Uterus (tissue), 4 donors: ENCODE measurements around the gene LCK. TPM values are rescaled to one million over a fixed set of nuclear protein-coding genes. Genes with fewer than 3 reads are reported as not detected.

Experiments
- DNase-seq, 2 donors: peaks; one replicate each; pipeline ENCODE4 v3.0.0-alpha.2; 2019 to 2020
- H3K27ac ChIP-seq, 2 donors: fragments of 200-600 bp; sonication (generic); 1 replicate in 1 of 2; 2 replicates in 1 of 2; pipeline ENCODE4 v1.5.1; 2016 to 2018
- H3K27me3 ChIP-seq, 2 donors: fragments of 200-600 bp; sonication (generic); one replicate each; pipeline ENCODE4 v1.5.1; 2018 to 2019; ENCODE audit warnings: control low read depth in 1 of 2
- H3K36me3 ChIP-seq, 2 donors: fragments of 200-600 bp; sonication (generic); one replicate each; pipeline ENCODE4 v1.5.1; 2019; ENCODE audit warnings: control low read depth in 1 of 2
- H3K4me1 ChIP-seq, 2 donors: fragments of 200-600 bp; sonication (generic); one replicate each; pipeline ENCODE4 v1.5.1; 2018 to 2019; ENCODE audit warnings: control low read depth in 1 of 2
- H3K4me3 ChIP-seq, 2 donors: fragments of 200-600 bp; sonication (generic); 1 replicate in 1 of 2; 2 replicates in 1 of 2; pipeline ENCODE4 v1.5.1; 2018 to 2019; ENCODE audit warnings: mild to moderate bottlenecking in 1 of 2
- H3K9me3 ChIP-seq, 2 donors: fragments of 200-600 bp; sonication (generic); one replicate each; pipeline ENCODE4 v1.5.1; 2019; ENCODE audit warnings: control low read depth in 1 of 2
- CTCF ChIP-seq, 4 experiments: fragments of 200-600 bp in 2 of 4; fragments of 450-650 bp in 2 of 4; sonication (generic) in 2 of 4; IDR thresholded peaks; one replicate each; pipeline ENCODE4 v1.5.1; 2016 to 2019; ENCODE audit warnings: antibody characterized with exemption in 4 of 4, mild to moderate bottlenecking in 2 of 4, moderate library complexity in 1 of 4
- POLR2A ChIP-seq, 2 donors: fragments of 450-650 bp; IDR thresholded peaks; one replicate each; pipeline ENCODE4 v1.6.1; 2016; ENCODE audit warnings: antibody characterized with exemption in 2 of 2, mild to moderate bottlenecking in 1 of 2, moderate library complexity in 1 of 2
- intact Hi-C: fragments of 100-400 bp; cut with DNase I; formaldehyde crosslinking; loops from one replicate; pipeline ENCODE4 v1.15.1; 2023; ENCODE audit warnings: low total_unique reads
- total RNA-seq, 4 donors: library from RNA; depleted of rRNA in 3 of 4; stranded (reverse); fragments of >200 nt in 3 of 4; gene quantifications; one replicate each; pipeline versions ENCODE4 v1.1.0 to v1.2.4, GENCODE V29; 2014 to 2023
- donor health status: DM: yes; HTN: yes; CAD: no.

LCK gene
- total RNA-seq, 4 donors from 2014 or later = 0.26 to 2.0 (median 1.4) TPM

GRCh38 chr1:32221581-32221979 is 29.5 kb upstream of the LCK start:
- Histone ChIP-seq H3K9me3 (no peaks in the 10 kb centered on the region), H3K27me3 (no peaks in the 10 kb centered on the region), H3K36me3 (no peaks in the 10 kb centered on the region), H3K27ac (peak overlapping the region; percentile 89 to 98), H3K4me1 (peaks cover 4 to 18% of the 10 kb centered on the region in 2 donors), H3K4me3 (peak overlapping the region; percentile 81 to 100)
- DNase-seq = no peak
- TF ChIP-seq POLR2A (IDR thresholded peaks at IDR 0.05) = no peak
- no peak for TF ChIP-seq CTCF (IDR thresholded peaks at IDR 0.05)
- intact Hi-C loops = no loop called here

GRCh38 chr1:32221980-32222755 is 28.9 kb upstream of the LCK start, which contains the start of the genes EIF3I and TMEM234:
Gene EIF3I, plus strand, starts transcription at chr1:32222407. Its CDS starts 35 bp downstream, at chr1:32222442.
Gene TMEM234, minus strand, starts transcription at chr1:32222353. Its CDS starts 31 bp downstream, at chr1:32222322.
- intact Hi-C loops = no loop called here
- H3K4me1 ChIP-seq = peaks cover 4 to 18% of the 10 kb centered on the region in 2 donors
- no peaks in the 10 kb centered on the region for H3K36me3 ChIP-seq
- H3K27ac ChIP-seq = peak within 1 kb of the TSS; percentile 89 to 98
- DNase-seq = peak; percentile 92 to 95
- peak within 1 kb of the TSS; percentile 81 to 100 for H3K4me3 ChIP-seq
- H3K9me3 ChIP-seq = no peaks in the 10 kb centered on the region
- no peak for TF ChIP-seq CTCF (IDR thresholded peaks at IDR 0.05)
- TF ChIP-seq POLR2A (IDR thresholded peaks at IDR 0.05) = peak; percentile 41 to 79
- H3K27me3 ChIP-seq = no peaks in the 10 kb centered on the region

GRCh38 chr1:32223683-32224082 is 27.4 kb upstream of the LCK start:
- H3K36me3 ChIP-seq = no peaks in the 10 kb centered on the region
- intact Hi-C loops = no loop called here
- TF ChIP-seq CTCF (IDR thresholded peaks at IDR 0.05) (no peak), POLR2A (IDR thresholded peaks at IDR 0.05) (no peak)
- peaks cover 4 to 18% of the 10 kb centered on the region in 2 donors for H3K4me1 ChIP-seq
- peak overlapping the region; percentile 89 to 98 for H3K27ac ChIP-seq
- H3K4me3 ChIP-seq = no peak overlapping the region
- H3K9me3 ChIP-seq = no peaks in the 10 kb centered on the region
- no peak for DNase-seq
- H3K27me3 ChIP-seq = no peaks in the 10 kb centered on the region

GRCh38 chr1:32224285-32224684 is 26.8 kb upstream of the LCK start:
- no peaks in the 10 kb centered on the region for H3K36me3 ChIP-seq
- intact Hi-C loops = no loop called here

More at GRCh38 chr1:32224285-32224684, 26.8 kb upstream of the LCK start:
- H3K9me3 ChIP-seq = no peaks in the 10 kb centered on the region
- H3K4me1 ChIP-seq = peaks cover 4 to 18% of the 10 kb centered on the region in 2 donors
- TF ChIP-seq CTCF (IDR thresholded peaks at IDR 0.05) (no peak), POLR2A (IDR thresholded peaks at IDR 0.05) (no peak)
- H3K27ac ChIP-seq = no peak overlapping the region
- H3K27me3 ChIP-seq = no peaks in the 10 kb centered on the region
- DNase-seq = no peak
- H3K4me3 ChIP-seq = no peak overlapping the region
